Measurements from ENCODE around the gene LAMA2. TPM values are rescaled to one million over a fixed set of nuclear protein-coding genes. Genes with fewer than 3 reads are reported as not detected.

The LAMA2 gene
- total and polyA plus RNA-seq, 7 donors: 8.8 to 59.0 (median 27.3) TPM

- Histone ChIP-seq H3K27me3 (ENCODE audit: insufficient read depth in 3 of 3, low read length in 2 of 3) (no peaks in the 10 kb centered on the region), H3K4me3 (no peak overlapping the region), H3K9me3 (no peaks in the 10 kb centered on the region), H3K4me1 (no peaks in the 10 kb centered on the region), H3K36me3 (ENCODE audit: insufficient read depth in 1 of 2, low read depth in 1 of 2) (peaks cover 0 to 5% of the 10 kb centered on the region in 2 donors), H3K27ac (no peak overlapping the region)
- WGBS, 3 donors: 84 to 89% (median 89%) methylated on average over 3 of the region's 3 CpGs
- intact Hi-C loops (cut with DNase I): no loop called here
- no peak for TF ChIP-seq CTCF (IDR thresholded peaks at IDR 0.05)
- DNase-seq (no peak), ATAC-seq (no peak)
These were observed 589.3 kb downstream of the LAMA2 start for GRCh38 chr6:129472239-129472638.

GRCh38 chr6:129473546-129473945 lies 590.6 kb downstream of the LAMA2 start:
- Histone ChIP-seq H3K4me3 (no peak overlapping the region), H3K27ac (no peak overlapping the region), H3K36me3 (ENCODE audit: insufficient read depth in 1 of 2, low read depth in 1 of 2) (peaks cover 0 to 5% of the 10 kb centered on the region in 2 donors), H3K4me1 (no peaks in the 10 kb centered on the region), H3K27me3 (ENCODE audit: insufficient read depth in 3 of 3, low read length in 2 of 3) (no peaks in the 10 kb centered on the region), H3K9me3 (no peaks in the 10 kb centered on the region)
- intact Hi-C loops (cut with DNase I): no loop called here
- WGBS, 3 donors: 92 to 97% (median 95%) methylated on average over 3 of the region's 3 CpGs
- DNase-seq (no peak), ATAC-seq (no peak)
- TF ChIP-seq CTCF (IDR thresholded peaks at IDR 0.05): no peak

GRCh38 chr6:129475477-129476247 lies 592.7 kb downstream of the LAMA2 start:
- no peak for TF ChIP-seq CTCF (IDR thresholded peaks at IDR 0.05)
- 53 to 65% (median 60%) methylated on average over 7 of the region's 7 CpGs for WGBS, 3 donors
- H3K27me3 ChIP-seq (ENCODE audit: insufficient read depth in 3 of 3, low read length in 2 of 3): no peaks in the 10 kb centered on the region
- H3K27ac ChIP-seq: no peak overlapping the region
- ATAC-seq (peak in 1 of 4 donors; percentile 22), DNase-seq (no peak)
- peaks cover 0 to 22% of the 10 kb centered on the region in 2 donors for H3K36me3 ChIP-seq (ENCODE audit: insufficient read depth in 1 of 2, low read depth in 1 of 2)
- no peak overlapping the region for H3K4me3 ChIP-seq
- H3K4me1 ChIP-seq: no peaks in the 10 kb centered on the region
- H3K9me3 ChIP-seq: no peaks in the 10 kb centered on the region
- intact Hi-C loops (cut with DNase I): no loop called here

GRCh38 chr6:129476248-129476564 lies 593.3 kb downstream of the LAMA2 start:
- H3K36me3 ChIP-seq (ENCODE audit: insufficient read depth in 1 of 2, low read depth in 1 of 2): peaks cover 0 to 27% of the 10 kb centered on the region in 2 donors
- TF ChIP-seq CTCF (IDR thresholded peaks at IDR 0.05): no peak
- WGBS, 3 donors: 64 to 68% (median 66%) methylated on average over 4 of the region's 4 CpGs

GRCh38 chr6:129476810-129477209 lies 593.9 kb downstream of the LAMA2 start:
- 44 to 54% (median 47%) methylated on average over 4 of the region's 4 CpGs for WGBS, 3 donors
- H3K4me3 ChIP-seq: no peak overlapping the region
- TF ChIP-seq CTCF (IDR thresholded peaks at IDR 0.05): no peak
- no peak overlapping the region for H3K27ac ChIP-seq
- DNase-seq (no peak), ATAC-seq (no peak)
- peaks cover 0 to 32% of the 10 kb centered on the region in 2 donors for H3K36me3 ChIP-seq (ENCODE audit: insufficient read depth in 1 of 2, low read depth in 1 of 2)
- no peaks in the 10 kb centered on the region for H3K4me1 ChIP-seq
- no peaks in the 10 kb centered on the region for H3K27me3 ChIP-seq (ENCODE audit: insufficient read depth in 3 of 3, low read length in 2 of 3)
- intact Hi-C loops (cut with DNase I): no loop called here
- H3K9me3 ChIP-seq: no peaks in the 10 kb centered on the region

More at GRCh38 chr6:129476248-129476564, 593.3 kb downstream of the LAMA2 start:
- Histone ChIP-seq H3K4me3 (no peak overlapping the region), H3K4me1 (no peaks in the 10 kb centered on the region), H3K9me3 (no peaks in the 10 kb centered on the region), H3K27me3 (ENCODE audit: insufficient read depth in 3 of 3, low read length in 2 of 3) (no peaks in the 10 kb centered on the region), H3K27ac (no peak overlapping the region)
- no peak for ATAC-seq
- intact Hi-C loops (cut with DNase I): no loop called here
- no peak for DNase-seq
